SK-N-SH (cell line): ENCODE measurements around the gene KDM6B. TPM values are rescaled to one million over a fixed set of nuclear protein-coding genes. Genes with fewer than 3 reads are reported as not detected.

Experiments used
- CTCF ChIA-PET: fragments of 300-600, 350-600 bp; formaldehyde crosslinking; extraction: SDS; loops from one replicate; lab custom pipeline; 2021; lab: Yijun Ruan, JAX
- POLR2A ChIA-PET: fragments of 350-600 bp; sonication (Branson Sonifier 250); formaldehyde crosslinking; extraction: SDS; loops from one replicate; lab custom pipeline; 2020; ENCODE audit warnings: antibody characterized with exemption, inconsistent platforms; lab: Yijun Ruan, JAX
- DNase-seq: peaks from one replicate; pipeline ENCODE4 v3.0.0; 2012
- H2AFZ ChIP-seq: fragments of 200-600 bp; sonication (generic); 2 replicates; pipeline ENCODE4 v1.8.1; 2016; ENCODE audit warnings: antibody characterized with exemption, mild to moderate bottlenecking, low read depth
- H3F3A ChIP-seq: fragments of 200-600 bp; sonication (generic); replicated peaks from 2 replicates; pipeline ENCODE3; 2016; ENCODE audit warnings: antibody characterized with exemption, mild to moderate bottlenecking; ENCODE audit not compliant: insufficient read depth
- H3K27ac ChIP-seq, 2 experiments: fragments of 200-500 bp in 1 of 2; fragments of 200-600 bp in 1 of 2; sonication (Bioruptor generic) in 1 of 2; sonication (generic), shearing (Covaris generic) in 1 of 2; 2 replicates each; pipeline versions ENCODE4 v1.5.1 to v1.6.1; 2014 to 2016; ENCODE audit warnings: low read depth in 2 of 2, inconsistent platforms in 1 of 2, low read length in 1 of 2, mild to moderate bottlenecking in 1 of 2, mixed read lengths in 1 of 2
- H3K27me3 ChIP-seq: fragments of 200-600 bp; sonication (generic), shearing (Covaris generic); 2 replicates; pipeline ENCODE4 v1.6.1; 2016; ENCODE audit warnings: mixed run types; ENCODE audit not compliant: insufficient read depth
- H3K36me3 ChIP-seq, 2 experiments: fragments of 200-500 bp in 1 of 2; fragments of 200-600 bp in 1 of 2; sonication (Bioruptor generic) in 1 of 2; sonication (generic) in 1 of 2; replicated peaks in 1 of 2; 2 replicates each; pipeline versions ENCODE3 to v1.5.1; 2014 to 2016; ENCODE audit warnings: low read length in 1 of 2, mild to moderate bottlenecking in 1 of 2; ENCODE audit not compliant: insufficient read depth in 2 of 2, control insufficient read depth in 1 of 2
- H3K4me1 ChIP-seq, 2 experiments: fragments of 200-500 bp in 1 of 2; fragments of 200-600 bp in 1 of 2; sonication (Bioruptor generic) in 1 of 2; sonication (generic), shearing (Covaris generic) in 1 of 2; 2 replicates each; pipeline versions ENCODE4 v1.5.1 to v1.6.1; 2014 to 2016; ENCODE audit warnings: low read depth in 1 of 2, low read length in 1 of 2, mixed run types in 1 of 2; ENCODE audit not compliant: insufficient read depth in 2 of 2, control insufficient read depth in 1 of 2
- H3K4me2 ChIP-seq: fragments of 200-600 bp; sonication (generic), shearing (Covaris generic); 2 replicates; pipeline ENCODE4 v1.6.1; 2017; ENCODE audit warnings: mixed run types
- H3K4me3 ChIP-seq, 2 experiments: fragments of 200-500 bp in 1 of 2; fragments of 200-600 bp in 1 of 2; sonication (Bioruptor generic) in 1 of 2; sonication (generic), shearing (Covaris generic) in 1 of 2; 2 replicates each; pipeline versions ENCODE4 v1.5.1 to v1.8.1; 2014 to 2016; ENCODE audit warnings: low read depth in 2 of 2, inconsistent platforms in 1 of 2, low read length in 1 of 2, mild to moderate bottlenecking in 1 of 2, mixed read lengths in 1 of 2, moderate library complexity in 1 of 2
- H3K79me2 ChIP-seq: fragments of 200-600 bp; sonication (generic); 2 replicates; pipeline ENCODE4 v1.8.1; 2017; ENCODE audit warnings: mild to moderate bottlenecking; ENCODE audit not compliant: insufficient read depth
- H3K9ac ChIP-seq: fragments of 200-600 bp; sonication (generic); 2 replicates; pipeline ENCODE4 v1.6.1; 2017; ENCODE audit warnings: mixed run types
- H3K9me2 ChIP-seq: fragments of 200-600 bp; sonication (generic); 2 replicates; pipeline ENCODE4 v1.6.1; 2017; ENCODE audit warnings: mixed run types
- H3K9me3 ChIP-seq: fragments of 200-600 bp; sonication (generic); 2 replicates; pipeline ENCODE4 v1.6.1; 2017; ENCODE audit warnings: mixed run types, mild to moderate bottlenecking, moderate library complexity
- H4K20me1 ChIP-seq: fragments of 200-600 bp; sonication (generic); 2 replicates; pipeline ENCODE4 v1.6.1; 2017; ENCODE audit warnings: mild to moderate bottlenecking, mixed run types; ENCODE audit not compliant: insufficient read depth
- CHD2 ChIP-seq: fragments of 150-350 bp; IDR thresholded peaks from 2 replicates; pipeline ENCODE4 v1.6.1; 2018; ENCODE audit warnings: low read length; ENCODE audit not compliant: partially characterized antibody
- ELF1 ChIP-seq: IDR thresholded peaks from 2 replicates; pipeline ENCODE4 v1.4.0; 2012
- EP300 ChIP-seq, 2 experiments: IDR thresholded peaks; 2 replicates each; pipeline versions ENCODE4 v1.4.0 to v1.6.1; 2012; ENCODE audit warnings: borderline replicate concordance in 1 of 2, low read depth in 1 of 2, low read length in 1 of 2
- FOSL2 ChIP-seq: IDR thresholded peaks from 2 replicates; pipeline ENCODE4 v1.4.0; 2012; ENCODE audit warnings: low read depth, mild to moderate bottlenecking, moderate library complexity, borderline replicate concordance
- FOXM1 ChIP-seq: IDR thresholded peaks from 2 replicates; pipeline ENCODE4 v1.4.0; 2012; ENCODE audit warnings: low read depth, mild to moderate bottlenecking
- IRF3 ChIP-seq: fragments of 150-350 bp; IDR thresholded peaks from 2 replicates; pipeline ENCODE4 v1.6.1; 2016; ENCODE audit warnings: mild to moderate bottlenecking, low read depth, low read length
- JUND ChIP-seq: IDR thresholded peaks from 2 replicates; pipeline ENCODE4 v1.4.0; 2012
- MAX ChIP-seq: IDR thresholded peaks from 2 replicates; pipeline ENCODE4 v1.4.0; 2012; ENCODE audit warnings: low read depth
- MEF2A ChIP-seq: IDR thresholded peaks from 2 replicates; pipeline ENCODE4 v1.4.0; 2012; ENCODE audit warnings: low read depth, borderline replicate concordance
- MXI1 ChIP-seq: IDR thresholded peaks from 2 replicates; pipeline ENCODE4 v1.6.1; 2012; ENCODE audit warnings: mild to moderate bottlenecking, low read depth, low read length, improper control_type of control experiment
- NRF1 ChIP-seq: IDR thresholded peaks from 2 replicates; pipeline ENCODE4 v1.6.1; 2012; ENCODE audit warnings: low read depth, mild to moderate bottlenecking, low read length
- POLR2AphosphoS5 ChIP-seq: IDR thresholded peaks from 2 replicates; pipeline ENCODE4 v1.6.1; 2012; ENCODE audit warnings: low read depth, low read length
- TAF1 ChIP-seq: IDR thresholded peaks from 2 replicates; pipeline ENCODE4 v1.6.1; 2012; ENCODE audit warnings: low read depth, mild to moderate bottlenecking, low read length, moderate library complexity, borderline replicate concordance
- TCF12 ChIP-seq: IDR thresholded peaks from 2 replicates; pipeline ENCODE4 v1.4.0; 2012
- TEAD4 ChIP-seq: IDR thresholded peaks from 2 replicates; pipeline ENCODE4 v1.4.0; 2012; ENCODE audit warnings: mild to moderate bottlenecking, borderline replicate concordance; ENCODE audit not compliant: insufficient read depth
- YY1 ChIP-seq: IDR thresholded peaks from 2 replicates; pipeline ENCODE4 v1.4.0; 2012; ENCODE audit warnings: low read depth, mild to moderate bottlenecking
- WGBS: methylation state at CpG from one replicate; pipeline ENCODE4 v1.1.6; 2017; ENCODE audit warnings: low lambda C conversion rate; 5-methylcytosine and 5-hydroxymethylcytosine counted together
- polyA plus RNA-seq, 3 experiments: library from polyadenylated mRNA; depleted of rRNA; stranded (reverse); fragments of >200 nt; gene quantifications; 2 replicates each; pipeline ENCODE4 v1.2.3, GENCODE V29; 2012

Gene KDM6B
- polyA plus RNA-seq, 1 of the 3 experiments (the other 2 are of a cell fraction): 2.6 TPM

GRCh38 chr17:7806587-7806986 lies 27.4 kb upstream of the KDM6B start:
- no peak for DNase-seq
- Histone ChIP-seq H3K9ac (no peak overlapping the region), H3K27me3 (no peaks in the 10 kb centered on the region; the same call in 1 of the 2 replicates), H2AFZ (no peak overlapping the region), H3K4me1 (no peaks in the 10 kb centered on the region), H3K4me2 (no peak overlapping the region), H3K36me3 (no peaks in the 10 kb centered on the region), H3K4me3 (no peak overlapping the region), H4K20me1 (no peaks in the 10 kb centered on the region), H3F3A (no peaks in the 10 kb centered on the region), H3K27ac (no peak overlapping the region), H3K9me2 (no peaks in the 10 kb centered on the region), H3K9me3 (no peaks in the 10 kb centered on the region), H3K79me2 (no peaks in the 10 kb centered on the region)
- no peak for TF ChIP-seq POLR2AphosphoS5
- no peak for TF ChIP-seq YY1
- TF ChIP-seq EP300 (IDR thresholded peaks at IDR 0.05; ENCODE audit: borderline replicate concordance in 1 of 2, low read depth in 1 of 2, low read length in 1 of 2): no peak
- TF ChIP-seq MXI1: no peak
- TF ChIP-seq TCF12: no peak
- no peak for TF ChIP-seq FOXM1
- no peak for TF ChIP-seq MAX
- no peak for TF ChIP-seq NRF1
- ChIA-PET CTCF (interaction anchor here (0.7 to 1.1 kb wide), 2 partner anchors 16 to 63 kb away, joined by 3 read pairs; no protein-coding TSS in a partner anchor), POLR2A (no interaction called here)
- WGBS: 73% methylated on average over 6 of the region's 6 CpGs

GRCh38 chr17:7807206-7807605 lies 26.8 kb upstream of the KDM6B start:
- CTCF ChIA-PET: interaction anchor here (0.7 to 1.1 kb wide), 2 partner anchors 16 to 64 kb away, joined by 3 read pairs; no protein-coding TSS in a partner anchor
- H3K4me3 ChIP-seq: no peak overlapping the region
- H3K9me2 ChIP-seq: no peaks in the 10 kb centered on the region
- H2AFZ ChIP-seq: no peak overlapping the region
- POLR2A ChIA-PET: no interaction called here
- TF ChIP-seq IRF3: no peak
- no peak for TF ChIP-seq TEAD4
- TF ChIP-seq FOSL2: no peak
- no peak for TF ChIP-seq JUND
- no peak for TF ChIP-seq MEF2A
- no peak for TF ChIP-seq MAX
- TF ChIP-seq ELF1: no peak
- no peak for TF ChIP-seq NRF1
- TF ChIP-seq TAF1: no peak
- TF ChIP-seq CHD2: no peak
- no peaks in the 10 kb centered on the region for H3K79me2 ChIP-seq
- no peaks in the 10 kb centered on the region for H4K20me1 ChIP-seq
- H3K9ac ChIP-seq: no peak overlapping the region
- H3K27ac ChIP-seq: no peak overlapping the region
- H3K27me3 ChIP-seq: no peaks in the 10 kb centered on the region; the same call in 1 of the 2 replicates
- WGBS: 87% methylated on average over 21 of the region's 21 CpGs
- DNase-seq: no peak
- no peak overlapping the region for H3K4me2 ChIP-seq
- H3K9me3 ChIP-seq: no peaks in the 10 kb centered on the region
- H3K4me1 ChIP-seq: no peaks in the 10 kb centered on the region
- H3F3A ChIP-seq: no peaks in the 10 kb centered on the region
- H3K36me3 ChIP-seq: no peaks in the 10 kb centered on the region
